WTC11 (cell line): Measurements from ENCODE around the gene PDPK1.

Experiments
- CBFB ChIP-seq: sonication (generic); formaldehyde crosslinking; IDR thresholded peaks from 2 replicates; pipeline ENCODE4 v1.8.1; 2022; ENCODE audit warnings: mild to moderate bottlenecking, low read depth, missing genetic modification reagents
- CREM ChIP-seq: sonication (generic); formaldehyde crosslinking; IDR thresholded peaks from 2 replicates; pipeline ENCODE4 v1.8.1; 2022; ENCODE audit warnings: mild to moderate bottlenecking, missing genetic modification reagents, moderate library complexity
- CTCF ChIP-seq: fragments of 200-600 bp; IDR thresholded peaks from 2 replicates; pipeline ENCODE4 v1.8.0; 2022; ENCODE audit warnings: antibody characterized with exemption
- ETV6 ChIP-seq: sonication (generic); formaldehyde crosslinking; IDR thresholded peaks from 2 replicates; pipeline ENCODE4 v1.8.1; 2022; ENCODE audit warnings: mild to moderate bottlenecking, missing genetic modification reagents
- FOXP1 ChIP-seq: sonication (generic); formaldehyde crosslinking; IDR thresholded peaks from 2 replicates; pipeline ENCODE4 v1.8.0; 2022; ENCODE audit warnings: missing genetic modification reagents, mild to moderate bottlenecking, moderate library complexity, borderline replicate concordance
- FOXP4 ChIP-seq: sonication (generic); formaldehyde crosslinking; IDR thresholded peaks from 2 replicates; pipeline ENCODE4 v1.8.0; 2022; ENCODE audit warnings: mild to moderate bottlenecking, missing genetic modification reagents
- MAX ChIP-seq: sonication (generic); formaldehyde crosslinking; IDR thresholded peaks from 2 replicates; pipeline ENCODE4 v1.8.0; 2022; ENCODE audit warnings: mild to moderate bottlenecking, missing genetic modification reagents
- SOX15 ChIP-seq: fragments of 250-450 bp; sonication (Bioruptor Pico); IDR thresholded peaks from 2 replicates; pipeline ENCODE4 v1.9.0; 2021; ENCODE audit warnings: mild to moderate bottlenecking
- TP53 ChIP-seq: sonication (generic); formaldehyde crosslinking; IDR thresholded peaks from 2 replicates; pipeline ENCODE4 v1.8.1; 2023; ENCODE audit warnings: mild to moderate bottlenecking, missing genetic modification reagents
- USF2 ChIP-seq: sonication (generic); formaldehyde crosslinking; IDR thresholded peaks from 2 replicates; pipeline ENCODE4 v1.8.1; 2023; ENCODE audit warnings: mild to moderate bottlenecking, missing genetic modification reagents, moderate library complexity
- ZNF671 ChIP-seq: fragments of 250-450 bp; sonication (Bioruptor Pico); IDR thresholded peaks from 2 replicates; pipeline ENCODE4 v1.8.0; 2021; ENCODE audit warnings: mild to moderate bottlenecking

GRCh38 chr16:2596747-2597559 is 59.1 kb downstream of the PDPK1 start:
- TF ChIP-seq CREM (CRISPR knock-in tag) (no peak), CTCF (no peak), USF2 (no peak), SOX15 (no peak), ZNF671 (CRISPR knock-in tag) (no peak), TP53 (no peak), FOXP1 (no peak), CBFB (CRISPR knock-in tag) (no peak), MAX (CRISPR knock-in tag) (no peak), FOXP4 (CRISPR knock-in tag) (no peak), ETV6 (no peak)
